HepG2 (cell line): ENCODE measurements around the gene IDUA. TPM values are rescaled to one million over a fixed set of nuclear protein-coding genes. Genes with fewer than 3 reads are reported as not detected.

ENCODE experiments used
- HNF1A ChIP-seq, 2 experiments: sonication (generic) in 1 of 2; formaldehyde crosslinking in 1 of 2; IDR thresholded peaks; 2 replicates each; pipeline versions ENCODE4 v1.4.0 to v1.6.1; 2016 to 2020; ENCODE audit warnings: borderline replicate concordance in 1 of 2, low read depth in 1 of 2, mild to moderate bottlenecking in 1 of 2, missing genetic modification reagents in 1 of 2
- IKZF1 ChIP-seq: fragments of 450-650 bp; IDR thresholded peaks from 2 replicates; pipeline ENCODE4 v1.7.1; 2016
- ISL2 ChIP-seq: sonication (generic); formaldehyde crosslinking; IDR thresholded peaks from 2 replicates; pipeline ENCODE4 v1.5.0; 2020; ENCODE audit warnings: missing genetic modification reagents
- MATR3 ChIP-seq: sonication (generic); formaldehyde crosslinking; IDR thresholded peaks from 2 replicates; pipeline ENCODE4 v1.4.0; 2020; ENCODE audit warnings: missing genetic modification reagents
- MXI1 ChIP-seq: IDR thresholded peaks from 3 replicates; pipeline ENCODE4 v1.6.1; 2012; ENCODE audit warnings: low read depth, low read length, inconsistent platforms, borderline replicate concordance
- PAWR ChIP-seq: sonication (generic); formaldehyde crosslinking; IDR thresholded peaks from 2 replicates; pipeline ENCODE4 v1.4.0; 2020; ENCODE audit warnings: missing genetic modification reagents, mild to moderate bottlenecking, borderline replicate concordance
- POLR2G ChIP-seq: fragments of 200-400 bp; formaldehyde crosslinking; IDR thresholded peaks from 2 replicates; pipeline ENCODE4 v1.6.1; 2018; ENCODE audit warnings: mild to moderate bottlenecking, low read depth, low read length, moderate library complexity
- SALL1 ChIP-seq: sonication (generic); formaldehyde crosslinking; IDR thresholded peaks from 2 replicates; pipeline ENCODE4 v1.8.0; 2022; ENCODE audit warnings: mild to moderate bottlenecking, missing genetic modification reagents
- SKI ChIP-seq: fragments of 450-650 bp; IDR thresholded peaks from one replicate; pipeline ENCODE4 v1.6.1; 2018; ENCODE audit warnings: mild to moderate bottlenecking; ENCODE audit not compliant: partially characterized antibody
- SMAD1 ChIP-seq: sonication (generic); formaldehyde crosslinking; IDR thresholded peaks from 2 replicates; pipeline ENCODE4 v1.4.0; 2020; ENCODE audit warnings: missing genetic modification reagents, low read depth, mild to moderate bottlenecking, borderline replicate concordance
- SOX5 ChIP-seq: IDR thresholded peaks from 2 replicates; pipeline ENCODE4 v1.6.1; 2016; ENCODE audit warnings: borderline replicate concordance
- TGIF2 ChIP-seq: IDR thresholded peaks from 2 replicates; pipeline ENCODE4 v1.6.1; 2016; ENCODE audit warnings: control low read depth, missing compliant biosample characterization
- THRA ChIP-seq: sonication (generic); formaldehyde crosslinking; IDR thresholded peaks from 2 replicates; pipeline ENCODE4 v1.4.0; 2020; ENCODE audit warnings: missing genetic modification reagents, borderline replicate concordance
- ZFAT ChIP-seq: sonication (generic); formaldehyde crosslinking; conservative IDR thresholded peaks from 2 replicates; pipeline ENCODE4 v1.8.1; 2023; ENCODE audit warnings: missing genetic modification reagents, inconsistent platforms
- ZFP91 ChIP-seq: sonication (generic); formaldehyde crosslinking; IDR thresholded peaks from 2 replicates; pipeline ENCODE4 v1.9.0; 2022; ENCODE audit warnings: missing genetic modification reagents, mild to moderate bottlenecking, borderline replicate concordance
- ZNF331 ChIP-seq: sonication (generic); formaldehyde crosslinking; IDR thresholded peaks from 2 replicates; pipeline ENCODE4 v1.4.0; 2020; ENCODE audit warnings: missing genetic modification reagents
- ZNF530 ChIP-seq: sonication (generic); formaldehyde crosslinking; IDR thresholded peaks from 2 replicates; pipeline ENCODE4 v1.5.0; 2020; ENCODE audit warnings: low read depth, mild to moderate bottlenecking, missing genetic modification reagents
- ZNF562 ChIP-seq: sonication (generic); formaldehyde crosslinking; IDR thresholded peaks from 2 replicates; pipeline ENCODE4 v1.8.0; 2022; ENCODE audit warnings: missing genetic modification reagents, borderline replicate concordance
- ZNF674 ChIP-seq: sonication (generic); formaldehyde crosslinking; IDR thresholded peaks from 2 replicates; pipeline ENCODE4 v1.5.0; 2020; ENCODE audit warnings: low read depth, mild to moderate bottlenecking, missing genetic modification reagents
- ZNF777 ChIP-seq: sonication (generic); formaldehyde crosslinking; IDR thresholded peaks from 2 replicates; pipeline ENCODE4 v1.4.0; 2020; ENCODE audit warnings: missing genetic modification reagents
- ZNF841 ChIP-seq: sonication (generic); formaldehyde crosslinking; IDR thresholded peaks from 2 replicates; pipeline ENCODE4 v1.8.1; 2023; ENCODE audit warnings: missing genetic modification reagents, borderline replicate concordance
- polyA plus RNA-seq, 8 experiments: library from polyadenylated mRNA; depleted of rRNA in 3 of 8; stranded (reverse) in 7 of 8; unstranded in 1 of 8; fragments of >200 nt; fragmentation: Illumina TruSeq in 4 of 8; extraction: Trizol in 4 of 8; gene quantifications; 2 replicates each; pipeline versions ENCODE4 v1.2.1 to v1.2.3, GENCODE V29; 2011 to 2016; ENCODE audit warnings: low read depth in 4 of 8, missing spikeins in 1 of 8, mixed read lengths in 1 of 8; ENCODE audit not compliant: insufficient read depth in 1 of 8
- total RNA-seq, 5 experiments: library from RNA; depleted of rRNA; stranded (reverse); fragments of >200 nt; fragmentation: Illumina TruSeq; extraction: Trizol; gene quantifications; 2 replicates each; pipeline ENCODE4 v1.2.3, GENCODE V29; 2016; ENCODE audit warnings: low read depth in 1 of 5

The IDUA gene
- total and polyA plus RNA-seq, 2 of the 13 experiments (the other 11 are each of a cell fraction or from before 2014, with no cell fraction given), result 0.77 to 1.0 TPM

- TF ChIP-seq SOX5 (no peak), ISL2 (CRISPR knock-in tag) (0 out of 2 replicates have a peak, but pooled peaks have one; percentile 27), ZNF674 (CRISPR knock-in tag) (no peak), TGIF2 (0 out of 2 replicates have a peak, but pooled peaks have one; percentile 22), ZNF331 (no peak), MATR3 (CRISPR knock-in tag) (no peak), SALL1 (peak; percentile 51), HNF1A (IDR thresholded peaks at IDR 0.05; ENCODE audit: low read depth) (no peak), HNF1A (CRISPR knock-in tag; IDR thresholded peaks at IDR 0.05; ENCODE audit: borderline replicate concordance) (no peak), PAWR (CRISPR knock-in tag) (no peak), MXI1 (peak; percentile 19; the same call in 1 of the 3 replicates), ZFAT (0 out of 2 replicates have a peak, but pooled peaks have one; percentile 54), ZNF530 (CRISPR knock-in tag) (no peak), POLR2G (no peak), ZFP91 (CRISPR knock-in tag) (peak; percentile 72), SKI (peak; percentile 27), ZNF841 (CRISPR knock-in tag) (0 out of 2 replicates have a peak, but pooled peaks have one; percentile 29), THRA (CRISPR knock-in tag) (no peak), SMAD1 (CRISPR knock-in tag) (no peak), ZNF777 (CRISPR knock-in tag) (peak; percentile 81), ZNF562 (CRISPR knock-in tag) (no peak), IKZF1 (no peak)
These were observed 22.9 kb downstream of the IDUA start (continued) for GRCh38 chr4:1009542-1010394.
